ENCODE results near the gene SLC49A4.

- TF ChIP-seq CTCF (IDR thresholded peaks at IDR 0.05): no peak
- TF ChIP-seq EP300 (IDR thresholded peaks at IDR 0.05): no peak
Measured at GRCh38 chr3:122825460-122825859, 30.6 kb downstream of the SLC49A4 start.
